ENCODE measurements around the gene UNC45A. TPM values are rescaled to one million over a fixed set of nuclear protein-coding genes. Genes with fewer than 3 reads are reported as not detected.

UNC45A gene
- total and polyA plus RNA-seq, 8 donors, result 29.2 to 51.3 (median 34.2) TPM

DNA sequence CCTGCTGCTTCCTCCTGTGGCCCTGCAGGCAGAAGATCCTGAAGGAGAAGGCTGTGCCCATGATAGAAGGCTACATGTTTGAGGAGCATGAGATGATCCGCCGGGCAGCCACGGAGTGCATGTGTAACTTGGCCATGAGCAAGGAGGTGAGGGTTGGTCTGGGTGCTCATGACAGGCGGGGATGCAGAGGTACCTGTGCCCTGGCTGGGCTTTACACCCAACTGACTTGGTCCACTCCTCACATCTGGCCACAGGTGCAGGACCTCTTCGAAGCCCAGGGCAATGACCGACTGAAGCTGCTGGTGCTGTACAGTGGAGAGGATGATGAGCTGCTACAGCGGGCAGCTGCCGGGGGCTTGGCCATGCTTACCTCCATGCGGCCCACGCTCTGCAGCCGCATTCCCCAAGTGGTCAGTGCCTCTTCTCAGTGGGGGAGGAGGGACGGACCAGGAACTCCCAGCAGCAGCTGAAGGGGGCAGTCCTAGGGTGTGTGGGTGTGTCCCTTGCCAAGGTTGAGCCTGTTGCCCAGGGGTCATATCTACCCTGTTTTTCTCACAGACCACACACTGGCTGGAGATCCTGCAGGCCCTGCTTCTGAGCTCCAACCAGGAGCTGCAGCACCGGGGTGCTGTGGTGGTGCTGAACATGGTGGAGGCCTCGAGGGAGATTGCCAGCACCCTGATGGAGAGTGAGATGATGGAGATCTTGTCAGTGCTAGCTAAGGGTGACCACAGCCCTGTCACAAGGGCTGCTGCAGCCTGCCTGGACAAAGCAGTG lies 18.0 kb downstream of the UNC45A start:
- Histone ChIP-seq H3K9me3 (no peaks in the 10 kb centered on the region), H3K27me3 (no peaks in the 10 kb centered on the region), H3K27ac (no peak overlapping the region), H3K4me1 (peaks cover 8 to 17% (median 8%) of the 10 kb centered on the region in 3 donors), H3K36me3 (peaks cover 0 to 39% (median 13%) of the 10 kb centered on the region in 3 donors), H3K4me3 (no peak overlapping the region)
- WGBS, 2 donors, result 88 to 93% methylated on average over 14 of the region's 14 CpGs
- FAIRE-seq, result no peak
- no peak for ATAC-seq
- intact Hi-C loops (cut with DNase I), result no loop called here
- TF ChIP-seq, protein P1, sequence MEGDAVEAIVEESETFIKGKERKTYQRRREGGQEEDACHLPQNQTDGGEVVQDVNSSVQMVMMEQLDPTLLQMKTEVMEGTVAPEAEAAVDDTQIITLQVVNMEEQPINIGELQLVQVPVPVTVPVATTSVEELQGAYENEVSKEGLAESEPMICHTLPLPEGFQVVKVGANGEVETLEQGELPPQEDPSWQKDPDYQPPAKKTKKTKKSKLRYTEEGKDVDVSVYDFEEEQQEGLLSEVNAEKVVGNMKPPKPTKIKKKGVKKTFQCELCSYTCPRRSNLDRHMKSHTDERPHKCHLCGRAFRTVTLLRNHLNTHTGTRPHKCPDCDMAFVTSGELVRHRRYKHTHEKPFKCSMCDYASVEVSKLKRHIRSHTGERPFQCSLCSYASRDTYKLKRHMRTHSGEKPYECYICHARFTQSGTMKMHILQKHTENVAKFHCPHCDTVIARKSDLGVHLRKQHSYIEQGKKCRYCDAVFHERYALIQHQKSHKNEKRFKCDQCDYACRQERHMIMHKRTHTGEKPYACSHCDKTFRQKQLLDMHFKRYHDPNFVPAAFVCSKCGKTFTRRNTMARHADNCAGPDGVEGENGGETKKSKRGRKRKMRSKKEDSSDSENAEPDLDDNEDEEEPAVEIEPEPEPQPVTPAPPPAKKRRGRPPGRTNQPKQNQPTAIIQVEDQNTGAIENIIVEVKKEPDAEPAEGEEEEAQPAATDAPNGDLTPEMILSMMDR (IDR thresholded peaks at IDR 0.05), result no peak
- no peak for DNase-seq

DNA sequence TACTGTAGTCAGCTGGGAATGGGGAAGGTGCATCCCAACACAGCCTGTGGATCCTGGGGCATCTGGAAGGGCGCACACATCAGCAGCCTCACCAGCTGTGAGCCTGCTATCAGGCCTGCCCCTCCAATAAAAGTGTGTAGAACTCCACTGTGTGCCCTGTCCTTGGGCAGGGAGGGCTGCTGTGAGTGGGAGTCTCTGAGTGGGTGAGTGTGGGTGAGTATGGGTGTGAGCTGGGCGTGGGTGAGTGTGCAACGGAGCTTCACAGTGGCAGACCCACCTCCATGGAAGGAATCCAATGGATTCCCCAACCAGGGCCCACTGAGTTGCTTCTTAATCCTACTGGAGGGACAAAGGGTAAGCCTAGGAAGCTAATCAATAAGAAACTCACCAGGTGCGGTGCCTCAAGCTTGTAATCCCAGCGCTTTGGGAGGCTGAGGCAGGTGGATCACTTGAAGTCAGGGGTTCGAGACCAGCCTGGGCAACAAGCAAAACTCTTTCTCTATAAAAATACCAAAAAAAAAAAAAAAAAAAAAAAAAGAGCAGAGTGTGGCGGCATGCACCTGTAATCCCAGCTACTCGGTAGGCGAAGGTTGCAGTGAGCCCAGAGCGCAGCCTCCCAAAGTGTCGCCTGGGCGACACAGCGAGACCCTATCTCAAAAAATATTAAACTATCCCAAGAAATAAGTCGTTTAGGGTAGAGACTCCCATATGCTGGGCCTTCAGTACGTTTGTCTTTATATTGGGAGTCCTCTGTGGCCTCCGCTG lies 19.0 kb downstream of the UNC45A start:
- DNase-seq, result no peak
- H3K4me1 ChIP-seq, result peaks cover 8 to 17% (median 8%) of the 10 kb centered on the region in 3 donors
- FAIRE-seq, result no peak
- H3K4me3 ChIP-seq, result peak overlapping the region in 2 of 4 donors; percentile 63 to 85
- peak overlapping the region in 3 of 4 donors; percentile 92 to 96 (median 96) for H3K27ac ChIP-seq
- no peaks in the 10 kb centered on the region for H3K27me3 ChIP-seq
- intact Hi-C loops (cut with DNase I), result no loop called here
- ATAC-seq, result no peak
- 68 to 69% methylated on average over 16 of the region's 16 CpGs for WGBS, 2 donors
- peaks cover 0 to 30% (median 13%) of the 10 kb centered on the region in 3 donors for H3K36me3 ChIP-seq
- TF ChIP-seq, protein P1 (IDR thresholded peaks at IDR 0.05), result no peak
- H3K9me3 ChIP-seq, result no peaks in the 10 kb centered on the region

DNA sequence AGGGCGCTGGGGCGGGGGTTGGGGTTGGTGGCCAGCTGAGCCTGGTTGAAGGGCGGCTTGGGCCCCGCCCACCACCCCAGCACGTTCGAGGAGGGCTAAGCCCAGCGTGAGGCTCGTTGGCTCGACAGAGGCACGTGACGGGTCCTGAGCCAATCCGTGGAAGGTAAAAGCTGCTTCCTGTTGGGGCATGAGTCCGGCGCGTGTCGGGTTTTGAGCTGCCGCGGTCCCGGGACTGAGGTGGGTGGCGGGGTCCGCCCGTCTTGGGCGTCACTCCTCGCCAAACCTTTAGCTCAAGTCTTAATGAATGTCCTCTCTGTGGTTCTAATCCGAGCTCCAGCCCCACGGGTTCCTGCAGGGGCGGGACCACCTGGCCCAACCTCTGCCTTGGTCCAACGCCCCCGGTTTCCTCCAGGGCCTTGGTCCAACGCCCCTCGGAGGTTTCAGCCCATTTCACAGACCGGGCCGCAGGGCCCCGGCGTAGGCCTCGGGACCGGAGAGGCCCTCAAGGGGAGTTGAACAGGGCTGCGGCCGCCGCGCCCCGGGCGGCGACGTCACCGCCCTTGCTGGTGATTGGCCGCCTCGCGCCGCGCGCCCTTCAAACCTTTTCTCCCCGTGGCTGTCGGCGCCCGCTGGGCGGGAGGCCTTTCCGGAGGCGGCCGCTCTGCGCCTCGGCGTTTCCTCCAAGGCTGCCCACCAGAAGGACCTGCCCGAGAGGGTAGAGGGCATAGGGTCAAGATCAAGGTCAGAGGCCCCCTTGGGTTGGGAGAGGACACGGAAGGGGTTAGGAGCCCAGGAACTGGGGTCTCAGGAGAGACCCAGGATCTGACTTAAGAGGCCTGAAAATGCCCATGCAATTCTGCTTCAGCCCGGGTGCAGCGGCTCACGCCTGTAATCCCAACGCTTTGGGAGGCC lies 19.9 kb downstream of the UNC45A start, which contains the start of gene RCCD1:
RCCD1 (plus strand) TSS at position 173 of the 912 bp plus-strand sequence. CDS start 1,851 bp downstream, outside the sequence.
- FAIRE-seq, result peak; percentile 23
- 1 to 2% methylated on average over 60 to 69 of the region's 69 CpGs for WGBS, 2 donors
- Histone ChIP-seq H3K9me3 (no peaks in the 10 kb centered on the region), H3K27me3 (no peaks in the 10 kb centered on the region), H3K4me3 (peak within 1 kb of the TSS; percentile 53 to 95 (median 74)), H3K27ac (peak within 1 kb of the TSS; percentile 92 to 96 (median 94)), H3K36me3 (peaks cover 0 to 22% (median 11%) of the 10 kb centered on the region in 3 donors), H3K4me1 (peaks cover 8 to 17% (median 8%) of the 10 kb centered on the region in 3 donors)
- ATAC-seq, result peak; percentile 87 to 94 (median 90)
- peak; percentile 90 to 98 (median 96) for DNase-seq
- TF ChIP-seq, protein P1 (IDR thresholded peaks at IDR 0.05), result no peak
- intact Hi-C loops (cut with DNase I), result loop anchor here in 2 of 3 donors (5.0 kb wide), 2 partner anchors 77 to 82 kb away; no protein-coding TSS in a partner anchor

DNA sequence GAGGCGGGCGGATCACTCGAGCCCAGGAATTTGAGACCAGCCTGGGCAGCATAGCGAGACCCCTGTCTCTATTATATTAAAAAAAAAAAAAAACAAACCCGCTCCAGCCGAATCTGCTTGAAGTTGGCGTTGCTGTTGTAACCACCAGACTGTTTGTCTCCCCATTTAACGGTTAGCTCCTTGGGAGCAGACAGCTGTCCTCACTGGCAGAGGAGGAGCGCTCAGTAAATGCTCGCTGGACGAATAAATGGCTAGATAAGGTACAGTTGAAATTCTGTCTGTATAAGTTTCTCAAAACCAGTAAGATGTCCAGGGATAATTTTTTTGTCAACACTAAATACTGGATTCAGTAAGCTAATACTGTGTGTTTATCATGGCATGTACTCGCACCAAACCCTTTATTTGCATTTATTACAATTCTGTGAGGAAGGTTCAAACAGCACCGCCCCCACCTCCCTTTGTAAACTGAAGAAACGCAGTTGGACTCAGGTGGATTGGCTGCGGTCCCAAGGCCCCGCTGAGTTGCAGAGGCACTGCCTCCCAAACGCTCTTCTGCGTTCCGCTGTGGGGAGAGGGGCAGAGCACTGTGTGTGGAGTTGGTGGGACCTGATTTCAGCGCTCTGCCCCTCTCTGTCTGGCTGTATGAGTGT lies 20.7 kb downstream of the UNC45A start:
- Histone ChIP-seq H3K36me3 (peaks cover 0 to 18% (median 3%) of the 10 kb centered on the region in 3 donors), H3K27ac (peak overlapping the region in 2 of 4 donors; percentile 93 to 96), H3K4me1 (peaks cover 8 to 17% (median 8%) of the 10 kb centered on the region in 3 donors), H3K4me3 (peak overlapping the region; percentile 53 to 95 (median 75)), H3K9me3 (no peaks in the 10 kb centered on the region), H3K27me3 (no peaks in the 10 kb centered on the region)
- 23 to 25% methylated on average over 20 of the region's 20 CpGs for WGBS, 2 donors
- peak in 5 of 6 donors; percentile 50 to 85 (median 71) for DNase-seq
- intact Hi-C loops (cut with DNase I), result loop anchor here in 2 of 3 donors (5.0 kb wide), 2 partner anchors 77 to 82 kb away; no protein-coding TSS in a partner anchor
- peak; percentile 2 to 30 (median 12) for ATAC-seq
- no peak for FAIRE-seq
- TF ChIP-seq, protein P1 (IDR thresholded peaks at IDR 0.05), result no peak

All from pancreas (tissue), 10 donors.